GM10266 (cell line): ENCODE measurements around the gene CUEDC1.

Experiments used
- DNase-seq: peaks from one replicate; pipeline ENCODE4 v3.0.0; 2012; ENCODE audit errors: extremely low spot score
- CTCF ChIP-seq: IDR thresholded peaks from 2 replicates; pipeline ENCODE4 v1.5.1; 2012; ENCODE audit warnings: mild to moderate bottlenecking, low read depth; ENCODE audit not compliant: control insufficient read depth, insufficient read depth; ENCODE audit errors: missing control alignments

Gene CUEDC1

GRCh38 chr17:57911834-57912673 is 43.2 kb downstream of the CUEDC1 start:
- DNase-seq: no peak
- TF ChIP-seq CTCF: no peak

GRCh38 chr17:57910462-57911420 is 44.5 kb downstream of the CUEDC1 start:
- DNase-seq: no peak
- TF ChIP-seq CTCF: no peak

GRCh38 chr17:57909551-57909950 is 45.7 kb downstream of the CUEDC1 start:
- no peak for TF ChIP-seq CTCF
- no peak for DNase-seq

- DNase-seq: no peak
- no peak for TF ChIP-seq CTCF
Observed at GRCh38 chr17:57908278-57908677, 46.9 kb downstream of the CUEDC1 start.

- DNase-seq: no peak
- TF ChIP-seq CTCF: no peak
Observed at GRCh38 chr17:57906910-57907309, 48.3 kb downstream of the CUEDC1 start.

- TF ChIP-seq CTCF: no peak
- DNase-seq: no peak
Observed at GRCh38 chr17:57905875-57906455, 49.2 kb downstream of the CUEDC1 start.
